NCI-H460 (cell line): ENCODE measurements around the gene SAMD11. TPM values are rescaled to one million over a fixed set of nuclear protein-coding genes. Genes with fewer than 3 reads are reported as not detected.

Experiments used
- DNase-seq: peaks from one replicate; pipeline ENCODE4 v3.0.0-alpha.2; 2016; ENCODE audit warnings: low read depth; ENCODE audit errors: extremely low read depth
- total RNA-seq: library from RNA; depleted of rRNA; stranded (reverse); fragments of >200 nt; shearing (Covaris generic); gene quantifications from 2 replicates; pipeline ENCODE4 v1.2.3, GENCODE V29; 2014

SAMD11 gene
- total RNA-seq, 1 experiment from 2014 or later = 1.4 TPM

GRCh38 chr1:903721-904271 lies 19.9 kb upstream of the SAMD11 start:
- DNase-seq = no peak

GRCh38 chr1:904310-904950 lies 19.3 kb upstream of the SAMD11 start:
- peak; percentile 69 for DNase-seq

GRCh38 chr1:905071-905749 lies 18.5 kb upstream of the SAMD11 start:
- DNase-seq = no peak

- DNase-seq = no peak
Measured at GRCh38 chr1:905811-906599, 17.7 kb upstream of the SAMD11 start.

- DNase-seq = no peak
Measured at GRCh38 chr1:906600-907420, 16.9 kb upstream of the SAMD11 start.

GRCh38 chr1:907611-908451 lies 15.9 kb upstream of the SAMD11 start:
- no peak for DNase-seq

GRCh38 chr1:908661-909060 lies 15.1 kb upstream of the SAMD11 start:
- no peak for DNase-seq

GRCh38 chr1:909861-910310 lies 13.8 kb upstream of the SAMD11 start:
- no peak for DNase-seq

- DNase-seq = no peak
Measured at GRCh38 chr1:910311-910880, 13.3 kb upstream of the SAMD11 start.

GRCh38 chr1:910881-911721 lies 12.6 kb upstream of the SAMD11 start:
- DNase-seq = no peak

GRCh38 chr1:911875-912739 lies 11.6 kb upstream of the SAMD11 start:
- DNase-seq = no peak

GRCh38 chr1:912740-913301 lies 10.9 kb upstream of the SAMD11 start:
- no peak for DNase-seq

GRCh38 chr1:913491-914130 lies 10.1 kb upstream of the SAMD11 start:
- no peak for DNase-seq

- no peak for DNase-seq
Measured at GRCh38 chr1:914131-914890, 9.4 kb upstream of the SAMD11 start.

- no peak for DNase-seq
Measured at GRCh38 chr1:914891-915280, 8.8 kb upstream of the SAMD11 start.
